ENCODE data around the gene PKP4.

Gene PKP4

GRCh38 chr2:158645299-158645698 lies 188.5 kb downstream of the PKP4 start:
- Histone ChIP-seq H3K27ac (ENCODE audit: poor library complexity, severe bottlenecking) (no peak overlapping the region), H3K4me1 (ENCODE audit: insufficient read depth, poor library complexity, severe bottlenecking) (no peaks in the 10 kb centered on the region), H3K27me3 (ENCODE audit: insufficient read depth, poor library complexity, severe bottlenecking) (no peaks in the 10 kb centered on the region), H3K36me3 (ENCODE audit: low read depth) (peaks cover 13% of the 10 kb centered on the region), H3K4me3 (ENCODE audit: severe bottlenecking) (no peak overlapping the region), H3K9me3 (ENCODE audit: severe bottlenecking) (no peaks in the 10 kb centered on the region)
- DNase-seq (ENCODE audit: low spot score) = no peak
- TF ChIP-seq CTCF (IDR thresholded peaks at IDR 0.05; ENCODE audit: poor library complexity, severe bottlenecking) = no peak
- ATAC-seq (ENCODE audit: low read depth) = no peak

DNA sequence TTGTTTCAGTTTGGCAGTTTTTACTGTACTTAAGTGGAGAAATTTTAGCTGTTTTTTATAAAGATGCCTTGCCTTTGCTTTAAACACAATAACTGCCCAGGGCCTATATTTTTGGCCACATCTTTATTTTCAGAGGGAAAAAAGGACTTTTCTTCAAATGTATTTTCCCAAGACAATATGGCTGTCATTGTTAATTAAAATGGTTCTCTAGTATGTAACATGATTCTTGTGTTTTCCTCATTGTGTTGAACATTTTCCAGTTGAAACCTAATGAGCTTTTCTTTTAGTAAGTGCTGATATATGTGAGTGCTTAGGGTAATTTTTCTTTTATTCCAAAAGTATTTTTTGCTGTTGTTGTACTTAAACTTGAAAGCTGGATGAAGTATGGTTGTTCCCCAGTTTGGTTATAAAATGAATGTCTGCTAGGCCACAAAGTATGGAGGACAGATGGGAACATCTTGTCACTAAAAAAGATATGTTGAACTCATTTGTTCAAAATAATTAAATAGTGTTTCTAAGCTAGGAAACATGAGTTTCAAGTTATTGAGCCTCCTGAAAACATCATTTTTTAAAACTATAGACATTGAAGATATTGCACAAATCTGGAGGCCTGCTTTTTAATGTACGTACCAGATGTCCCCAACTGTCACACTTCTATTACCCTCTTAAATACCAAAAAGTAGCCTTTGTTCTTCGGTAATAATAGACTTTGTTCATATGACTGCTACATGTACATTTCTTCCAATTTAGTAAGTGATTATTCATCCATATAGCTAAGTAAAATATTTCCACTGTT lies 190.9 kb downstream of the PKP4 start:
- H3K4me3 ChIP-seq (ENCODE audit: severe bottlenecking) = no peak overlapping the region
- DNase-seq (ENCODE audit: low spot score) = no peak
- no peaks in the 10 kb centered on the region for H3K9me3 ChIP-seq (ENCODE audit: severe bottlenecking)
- ATAC-seq (ENCODE audit: low read depth) = no peak
- no peak for TF ChIP-seq CTCF (IDR thresholded peaks at IDR 0.05; ENCODE audit: poor library complexity, severe bottlenecking)
- H3K27me3 ChIP-seq (ENCODE audit: insufficient read depth, poor library complexity, severe bottlenecking) = no peaks in the 10 kb centered on the region
- no peaks in the 10 kb centered on the region for H3K4me1 ChIP-seq (ENCODE audit: insufficient read depth, poor library complexity, severe bottlenecking)
- H3K36me3 ChIP-seq (ENCODE audit: low read depth) = no peaks in the 10 kb centered on the region; the same call in 1 of the 2 replicates
- H3K27ac ChIP-seq (ENCODE audit: poor library complexity, severe bottlenecking) = no peak overlapping the region

GRCh38 chr2:158649846-158650245 lies 193.1 kb downstream of the PKP4 start:
- Histone ChIP-seq H3K27me3 (ENCODE audit: insufficient read depth, poor library complexity, severe bottlenecking) (no peaks in the 10 kb centered on the region), H3K27ac (ENCODE audit: poor library complexity, severe bottlenecking) (no peak overlapping the region), H3K4me1 (ENCODE audit: insufficient read depth, poor library complexity, severe bottlenecking) (no peaks in the 10 kb centered on the region), H3K36me3 (ENCODE audit: low read depth) (no peaks in the 10 kb centered on the region; the same call in 1 of the 2 replicates), H3K9me3 (ENCODE audit: severe bottlenecking) (no peaks in the 10 kb centered on the region), H3K4me3 (ENCODE audit: severe bottlenecking) (no peak overlapping the region)
- ATAC-seq (ENCODE audit: low read depth) (no peak), DNase-seq (ENCODE audit: low spot score) (no peak)
- TF ChIP-seq CTCF (IDR thresholded peaks at IDR 0.05; ENCODE audit: poor library complexity, severe bottlenecking) = no peak

- H3K4me1 ChIP-seq (ENCODE audit: insufficient read depth, poor library complexity, severe bottlenecking) = no peaks in the 10 kb centered on the region
- no peak for TF ChIP-seq CTCF (IDR thresholded peaks at IDR 0.05; ENCODE audit: poor library complexity, severe bottlenecking)
- ATAC-seq (ENCODE audit: low read depth) (0 out of 3 replicates have a peak, but pooled peaks have one; percentile 31), DNase-seq (ENCODE audit: low spot score) (no peak)
- no peak overlapping the region for H3K4me3 ChIP-seq (ENCODE audit: severe bottlenecking)
- H3K9me3 ChIP-seq (ENCODE audit: severe bottlenecking) = no peaks in the 10 kb centered on the region
- H3K36me3 ChIP-seq (ENCODE audit: low read depth) = no peaks in the 10 kb centered on the region; the same call in 1 of the 2 replicates
- H3K27ac ChIP-seq (ENCODE audit: poor library complexity, severe bottlenecking) = no peak overlapping the region
- H3K27me3 ChIP-seq (ENCODE audit: insufficient read depth, poor library complexity, severe bottlenecking) = no peaks in the 10 kb centered on the region
Observed at GRCh38 chr2:158650646-158651357, 194.1 kb downstream of the PKP4 start.

Measured in RWPE2 (cell line).